GM23338 (cell line): Measurements from ENCODE around the gene SCNN1A. TPM values are rescaled to one million over a fixed set of nuclear protein-coding genes. Genes with fewer than 3 reads are reported as not detected.

ENCODE experiments used
- ATAC-seq: fragments of 200-7000 bp; cut with Tn5 transposase; 3 replicates; pipeline ENCODE4 v1.9.1; 2020
- DNase-seq: peaks from one replicate; pipeline ENCODE4 v3.0.0-alpha.2; 2015; ENCODE audit warnings: low spot score
- H2AFZ ChIP-seq: fragments of 200-600 bp; sonication (generic); 2 replicates; pipeline ENCODE4 v1.8.0; 2016; ENCODE audit warnings: antibody characterized with exemption, mild to moderate bottlenecking, moderate library complexity
- H3F3A ChIP-seq: fragments of 200-600 bp; sonication (generic); replicated peaks from 2 replicates; pipeline ENCODE4 v1.8.0; 2017; ENCODE audit warnings: antibody characterized with exemption, mixed run types, low read depth
- H3K27ac ChIP-seq: fragments of 200-600 bp; sonication (generic); 2 replicates; pipeline ENCODE4 v1.6.1; 2016; ENCODE audit warnings: low read depth
- H3K27me3 ChIP-seq: fragments of 200-600 bp; sonication (generic); 2 replicates; pipeline ENCODE4 v1.8.0; 2016; ENCODE audit warnings: mild to moderate bottlenecking, mixed run types, moderate library complexity; ENCODE audit not compliant: insufficient read depth
- H3K36me3 ChIP-seq: fragments of 200-600 bp; sonication (generic); 2 replicates; pipeline ENCODE4 v1.8.0; 2016; ENCODE audit warnings: mild to moderate bottlenecking; ENCODE audit not compliant: insufficient read depth
- H3K4me1 ChIP-seq: fragments of 200-600 bp; sonication (generic); 2 replicates; pipeline ENCODE4 v1.8.0; 2016; ENCODE audit warnings: mild to moderate bottlenecking, moderate library complexity; ENCODE audit not compliant: insufficient read depth
- H3K4me2 ChIP-seq: fragments of 200-600 bp; sonication (generic); 2 replicates; pipeline ENCODE4 v1.7.1; 2017; ENCODE audit warnings: mixed run types
- H3K4me3 ChIP-seq: fragments of 200-600 bp; sonication (generic); 2 replicates; pipeline ENCODE4 v1.6.1; 2016; ENCODE audit warnings: mixed run types
- H3K79me2 ChIP-seq: fragments of 200-600 bp; sonication (generic); replicated peaks from 2 replicates; pipeline ENCODE4 v1.8.0; 2017; ENCODE audit warnings: mild to moderate bottlenecking; ENCODE audit not compliant: insufficient read depth
- H3K9me2 ChIP-seq: fragments of 200-600 bp; sonication (generic); 2 replicates; pipeline ENCODE4 v1.8.0; 2017; ENCODE audit not compliant: insufficient read depth
- H4K20me1 ChIP-seq: fragments of 200-600 bp; sonication (generic); replicated peaks from 2 replicates; pipeline ENCODE4 v1.8.0; 2017; ENCODE audit warnings: mild to moderate bottlenecking; ENCODE audit not compliant: insufficient read depth
- H3K27ac Mint-ChIP-seq: 2 replicates; pipeline ENCODE4 v1.8.0; 2020; ENCODE audit warnings: inconsistent platforms, mild to moderate bottlenecking, moderate library complexity, mixed read lengths
- H3K27me3 Mint-ChIP-seq: 3 replicates; pipeline ENCODE4 v1.8.0; 2022; ENCODE audit warnings: low read depth, mild to moderate bottlenecking, moderate library complexity, mixed read lengths, inconsistent platforms; ENCODE audit not compliant: insufficient read depth, poor library complexity
- H3K36me3 Mint-ChIP-seq: 3 replicates; pipeline ENCODE4 v1.8.0; 2021; ENCODE audit warnings: low read depth, mild to moderate bottlenecking, inconsistent platforms, moderate library complexity, mixed read lengths
- H3K4me1 Mint-ChIP-seq: 3 replicates; pipeline ENCODE4 v1.8.0; 2020; ENCODE audit warnings: mild to moderate bottlenecking, inconsistent platforms, mixed read lengths
- H3K4me3 Mint-ChIP-seq: 3 replicates; pipeline ENCODE4 v1.8.0; 2021; ENCODE audit warnings: moderate library complexity, mild to moderate bottlenecking, inconsistent platforms, mixed read lengths
- H3K9me3 Mint-ChIP-seq: 3 replicates; pipeline ENCODE4 v1.8.0; 2020; ENCODE audit warnings: moderate library complexity, mild to moderate bottlenecking, inconsistent platforms, mixed read lengths
- CREB1 ChIP-seq: fragments of 250-450 bp; sonication (Bioruptor Pico); IDR thresholded peaks from 2 replicates; pipeline ENCODE4 v1.5.0; 2020; ENCODE audit warnings: low read depth, mild to moderate bottlenecking, moderate library complexity
- JUNB ChIP-seq: IDR thresholded peaks from one replicate; pipeline ENCODE4 v1.6.1; 2016; ENCODE audit warnings: antibody characterized with exemption; ENCODE audit not compliant: unreplicated experiment
- NANOG ChIP-seq: IDR thresholded peaks from 2 replicates; pipeline ENCODE4 v1.6.1; 2016; ENCODE audit warnings: antibody characterized with exemption, borderline replicate concordance
- POLR2AphosphoS5 ChIP-seq: IDR thresholded peaks from 2 replicates; pipeline ENCODE4 v1.6.1; 2016; ENCODE audit warnings: antibody characterized with exemption, low read depth
- REST ChIP-seq: IDR thresholded peaks from one replicate; pipeline ENCODE4 v1.6.1; 2018; ENCODE audit warnings: antibody characterized with exemption; ENCODE audit not compliant: unreplicated experiment
- ZNF114 ChIP-seq: fragments of 250-450 bp; sonication (Bioruptor Pico); IDR thresholded peaks from 2 replicates; pipeline ENCODE4 v1.5.0; 2020; ENCODE audit warnings: mild to moderate bottlenecking, moderate library complexity
- ZNF331 ChIP-seq: fragments of 250-450 bp; sonication (Bioruptor Pico); IDR thresholded peaks from 2 replicates; pipeline ENCODE4 v1.5.0; 2020; ENCODE audit warnings: low read depth, mild to moderate bottlenecking, moderate library complexity
- ZNF462 ChIP-seq: fragments of 250-450 bp; sonication (Bioruptor Pico); IDR thresholded peaks from 2 replicates; pipeline ENCODE4 v1.5.0; 2020; ENCODE audit warnings: mild to moderate bottlenecking, moderate library complexity
- polyA plus RNA-seq: library from polyadenylated mRNA; unstranded; fragments of >200 nt; fragmentation: Nextera tagmentation; extraction: Ambion mirVana; gene quantifications from 2 replicates; pipeline ENCODE4 v1.2.1, GENCODE V29; 2016
- total RNA-seq: library from RNA; depleted of rRNA; stranded (reverse); fragments of >200 nt; shearing (Covaris generic); gene quantifications from 2 replicates; pipeline ENCODE4 v1.2.3, GENCODE V29; 2014
- TF ChIP-seq, protein P1 (sequence below), 2 experiments: fragments of 200-600 bp in 1 of 2; sonication (generic) in 1 of 2; conservative IDR thresholded peaks; 2 replicates each; pipeline versions ENCODE4 v1.5.1 to v1.6.1; 2016 to 2017; ENCODE audit warnings: antibody characterized with exemption in 2 of 2, low read depth in 2 of 2, mild to moderate bottlenecking in 2 of 2, moderate library complexity in 1 of 2
- TF ChIP-seq, protein P2 (sequence below): IDR thresholded peaks from 2 replicates; pipeline ENCODE4 v1.6.1; 2016; ENCODE audit warnings: antibody characterized with exemption

The SCNN1A gene
- total and polyA plus RNA-seq, 2 experiments from 2014 or later: 37.1 to 125 TPM

DNA sequence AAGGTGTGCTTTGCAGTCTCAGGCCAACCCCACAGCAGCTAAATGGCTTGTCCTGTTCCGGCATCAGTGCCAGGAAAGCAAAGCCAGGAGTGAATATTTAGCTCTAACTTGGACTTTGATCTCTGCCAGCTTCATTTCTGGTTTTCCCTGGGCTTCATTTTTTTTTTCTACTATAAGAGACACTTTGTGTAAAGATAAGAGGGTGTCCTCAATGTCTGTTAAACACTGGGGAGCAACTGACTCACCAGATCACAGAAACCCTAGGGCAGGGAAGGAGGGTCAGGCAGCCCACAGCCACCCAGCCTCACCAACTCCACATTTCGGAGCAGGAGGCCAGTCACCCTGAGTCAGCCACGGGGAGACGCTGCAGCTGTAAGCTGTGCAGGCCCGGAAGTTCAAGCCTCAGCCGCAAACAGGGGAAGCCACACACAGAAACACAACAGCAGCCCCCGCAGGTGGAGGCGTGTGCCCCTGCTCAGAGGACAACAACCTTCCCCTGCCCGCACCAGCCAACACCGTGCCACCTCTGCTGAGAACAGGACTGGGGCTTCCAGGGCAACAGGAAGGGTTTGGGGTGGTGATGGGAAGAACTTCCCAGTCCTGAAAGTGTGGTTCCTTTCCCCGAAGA lies 39.8 kb downstream of the SCNN1A start:
- Histone ChIP-seq H3K36me3 (peaks cover 19% of the 10 kb centered on the region; the same call in 1 of the 2 replicates), H4K20me1 (0 out of 2 replicates have a peak, but pooled peaks cover 3% of the 10 kb centered on the region), H3K4me1 (peaks cover 56% of the 10 kb centered on the region), H3K79me2 (peaks cover 59% of the 10 kb centered on the region), H3K27me3 (no peaks in the 10 kb centered on the region), H3F3A (peaks cover 34% of the 10 kb centered on the region), H2AFZ (no peak overlapping the region), H3K4me2 (peak overlapping the region; percentile 50), H3K4me3 (peak overlapping the region; percentile 43), H3K9me2 (no peaks in the 10 kb centered on the region), H3K27ac (peak overlapping the region; percentile 98)
- DNase-seq: peak; percentile 58
- no peak overlapping the region; the same call in 1 of the 2 replicates for H3K27ac Mint-ChIP-seq
- H3K4me3 Mint-ChIP-seq: no peak overlapping the region; the same call in 1 of the 3 replicates
- TF ChIP-seq ZNF331 (CRISPR knock-in tag) (no peak), JUNB (no peak), NANOG (no peak), ZNF462 (no peak), POLR2AphosphoS5 (0 out of 2 replicates have a peak, but pooled peaks have one; percentile 16), CREB1 (CRISPR knock-in tag) (no peak), REST (no peak), ZNF114 (no peak)
- TF ChIP-seq, protein P1, sequence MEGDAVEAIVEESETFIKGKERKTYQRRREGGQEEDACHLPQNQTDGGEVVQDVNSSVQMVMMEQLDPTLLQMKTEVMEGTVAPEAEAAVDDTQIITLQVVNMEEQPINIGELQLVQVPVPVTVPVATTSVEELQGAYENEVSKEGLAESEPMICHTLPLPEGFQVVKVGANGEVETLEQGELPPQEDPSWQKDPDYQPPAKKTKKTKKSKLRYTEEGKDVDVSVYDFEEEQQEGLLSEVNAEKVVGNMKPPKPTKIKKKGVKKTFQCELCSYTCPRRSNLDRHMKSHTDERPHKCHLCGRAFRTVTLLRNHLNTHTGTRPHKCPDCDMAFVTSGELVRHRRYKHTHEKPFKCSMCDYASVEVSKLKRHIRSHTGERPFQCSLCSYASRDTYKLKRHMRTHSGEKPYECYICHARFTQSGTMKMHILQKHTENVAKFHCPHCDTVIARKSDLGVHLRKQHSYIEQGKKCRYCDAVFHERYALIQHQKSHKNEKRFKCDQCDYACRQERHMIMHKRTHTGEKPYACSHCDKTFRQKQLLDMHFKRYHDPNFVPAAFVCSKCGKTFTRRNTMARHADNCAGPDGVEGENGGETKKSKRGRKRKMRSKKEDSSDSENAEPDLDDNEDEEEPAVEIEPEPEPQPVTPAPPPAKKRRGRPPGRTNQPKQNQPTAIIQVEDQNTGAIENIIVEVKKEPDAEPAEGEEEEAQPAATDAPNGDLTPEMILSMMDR (conservative IDR thresholded peaks at IDR 0.05; ENCODE audit: low read depth in 2 of 2): peak; percentile 35 to 60; a peak in 3 of 4 replicates
- TF ChIP-seq, protein P2, sequence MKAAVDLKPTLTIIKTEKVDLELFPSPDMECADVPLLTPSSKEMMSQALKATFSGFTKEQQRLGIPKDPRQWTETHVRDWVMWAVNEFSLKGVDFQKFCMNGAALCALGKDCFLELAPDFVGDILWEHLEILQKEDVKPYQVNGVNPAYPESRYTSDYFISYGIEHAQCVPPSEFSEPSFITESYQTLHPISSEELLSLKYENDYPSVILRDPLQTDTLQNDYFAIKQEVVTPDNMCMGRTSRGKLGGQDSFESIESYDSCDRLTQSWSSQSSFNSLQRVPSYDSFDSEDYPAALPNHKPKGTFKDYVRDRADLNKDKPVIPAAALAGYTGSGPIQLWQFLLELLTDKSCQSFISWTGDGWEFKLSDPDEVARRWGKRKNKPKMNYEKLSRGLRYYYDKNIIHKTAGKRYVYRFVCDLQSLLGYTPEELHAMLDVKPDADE: no peak
- peaks cover 44% of the 10 kb centered on the region for H3K36me3 Mint-ChIP-seq
- peaks cover 15% of the 10 kb centered on the region for H3K27me3 Mint-ChIP-seq
- peak; percentile 23 for ATAC-seq
- H3K9me3 Mint-ChIP-seq: no peaks in the 10 kb centered on the region
- H3K4me1 Mint-ChIP-seq: peaks cover 29% of the 10 kb centered on the region
